HL-60 (cell line): ENCODE results near the gene ELN.

ENCODE experiments used
- DNase-seq, 2 experiments: peaks; one replicate each; pipeline ENCODE4 v3.0.0-alpha.2; 2010 to 2020; ENCODE audit warnings: low read depth in 1 of 2, low spot score in 1 of 2
- H3K27ac ChIP-seq: fragments of 250-450 bp; sonication (Bioruptor Pico); replicated peaks from 2 replicates; pipeline ENCODE4 v1.5.1; 2020; ENCODE audit warnings: mild to moderate bottlenecking, moderate library complexity
- H3K27me3 ChIP-seq: fragments of 250-450 bp; sonication (Bioruptor Pico); 2 replicates; pipeline ENCODE4 v1.5.1; 2021; ENCODE audit warnings: mild to moderate bottlenecking, moderate library complexity; ENCODE audit not compliant: insufficient read depth, poor library complexity, severe bottlenecking
- H3K4me3 ChIP-seq: replicated peaks from 2 replicates; pipeline ENCODE4 v1.5.1; 2011; ENCODE audit warnings: mild to moderate bottlenecking, control low read depth, low read length; ENCODE audit not compliant: insufficient read depth
- GABPA ChIP-seq: IDR thresholded peaks from 2 replicates; pipeline ENCODE4 v1.6.1; 2012; ENCODE audit warnings: low read depth
- POLR2AphosphoS5 ChIP-seq: IDR thresholded peaks from 2 replicates; pipeline ENCODE4 v1.6.1; 2012; ENCODE audit warnings: low read depth
- SPI1 ChIP-seq: IDR thresholded peaks from 2 replicates; pipeline ENCODE4 v1.6.1; 2012; ENCODE audit warnings: low read depth, mild to moderate bottlenecking, borderline replicate concordance
- TF ChIP-seq, protein P1 (sequence below): IDR thresholded peaks from 2 replicates; pipeline ENCODE4 v1.6.1; 2012; ENCODE audit warnings: low read depth; ENCODE audit not compliant: insufficient replicate concordance
- TF ChIP-seq, protein P2 (sequence below): IDR thresholded peaks from one replicate; pipeline ENCODE4 v1.5.1; 2011; ENCODE audit warnings: low read length, control low read depth, inconsistent platforms; ENCODE audit not compliant: insufficient read depth

Gene ELN

DNA sequence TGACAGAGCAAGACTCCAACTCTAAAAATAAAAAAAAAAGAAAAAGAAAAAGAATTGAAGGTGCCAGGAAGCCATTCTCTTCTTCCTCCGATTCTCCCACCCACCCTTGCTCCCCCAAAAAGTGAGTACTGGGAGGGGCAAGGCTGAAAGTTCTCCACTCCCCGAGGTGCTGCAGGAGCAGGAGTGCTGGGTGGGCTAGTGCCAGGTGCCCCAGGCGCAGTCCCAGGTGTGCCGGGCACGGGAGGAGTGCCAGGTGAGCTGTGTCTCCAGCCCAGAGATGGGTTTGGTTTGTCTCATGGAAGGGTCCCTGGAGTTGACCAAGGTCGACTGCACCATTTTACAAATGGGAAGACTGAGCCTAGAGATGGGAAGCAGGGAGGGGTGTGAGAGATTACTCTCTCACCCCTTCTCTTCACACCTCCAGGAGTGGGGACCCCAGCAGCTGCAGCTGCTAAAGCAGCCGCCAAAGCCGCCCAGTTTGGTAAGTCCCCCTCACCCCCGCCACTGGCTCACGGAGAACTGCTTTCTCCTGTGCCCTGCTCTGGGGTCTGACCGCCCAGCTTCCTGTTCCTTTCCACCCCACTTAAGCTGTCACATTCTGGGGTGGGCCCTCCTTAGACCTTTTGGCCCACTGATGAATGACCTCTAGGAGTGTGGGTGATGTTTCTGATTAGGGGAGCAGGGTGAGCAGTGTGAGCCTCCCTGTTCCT lies 29.4 kb downstream of the ELN start:
- TF ChIP-seq SPI1 (no peak), POLR2AphosphoS5 (no peak), GABPA (no peak)
- TF ChIP-seq, protein P1, sequence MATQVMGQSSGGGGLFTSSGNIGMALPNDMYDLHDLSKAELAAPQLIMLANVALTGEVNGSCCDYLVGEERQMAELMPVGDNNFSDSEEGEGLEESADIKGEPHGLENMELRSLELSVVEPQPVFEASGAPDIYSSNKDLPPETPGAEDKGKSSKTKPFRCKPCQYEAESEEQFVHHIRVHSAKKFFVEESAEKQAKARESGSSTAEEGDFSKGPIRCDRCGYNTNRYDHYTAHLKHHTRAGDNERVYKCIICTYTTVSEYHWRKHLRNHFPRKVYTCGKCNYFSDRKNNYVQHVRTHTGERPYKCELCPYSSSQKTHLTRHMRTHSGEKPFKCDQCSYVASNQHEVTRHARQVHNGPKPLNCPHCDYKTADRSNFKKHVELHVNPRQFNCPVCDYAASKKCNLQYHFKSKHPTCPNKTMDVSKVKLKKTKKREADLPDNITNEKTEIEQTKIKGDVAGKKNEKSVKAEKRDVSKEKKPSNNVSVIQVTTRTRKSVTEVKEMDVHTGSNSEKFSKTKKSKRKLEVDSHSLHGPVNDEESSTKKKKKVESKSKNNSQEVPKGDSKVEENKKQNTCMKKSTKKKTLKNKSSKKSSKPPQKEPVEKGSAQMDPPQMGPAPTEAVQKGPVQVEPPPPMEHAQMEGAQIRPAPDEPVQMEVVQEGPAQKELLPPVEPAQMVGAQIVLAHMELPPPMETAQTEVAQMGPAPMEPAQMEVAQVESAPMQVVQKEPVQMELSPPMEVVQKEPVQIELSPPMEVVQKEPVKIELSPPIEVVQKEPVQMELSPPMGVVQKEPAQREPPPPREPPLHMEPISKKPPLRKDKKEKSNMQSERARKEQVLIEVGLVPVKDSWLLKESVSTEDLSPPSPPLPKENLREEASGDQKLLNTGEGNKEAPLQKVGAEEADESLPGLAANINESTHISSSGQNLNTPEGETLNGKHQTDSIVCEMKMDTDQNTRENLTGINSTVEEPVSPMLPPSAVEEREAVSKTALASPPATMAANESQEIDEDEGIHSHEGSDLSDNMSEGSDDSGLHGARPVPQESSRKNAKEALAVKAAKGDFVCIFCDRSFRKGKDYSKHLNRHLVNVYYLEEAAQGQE: no peak
- TF ChIP-seq, protein P2, sequence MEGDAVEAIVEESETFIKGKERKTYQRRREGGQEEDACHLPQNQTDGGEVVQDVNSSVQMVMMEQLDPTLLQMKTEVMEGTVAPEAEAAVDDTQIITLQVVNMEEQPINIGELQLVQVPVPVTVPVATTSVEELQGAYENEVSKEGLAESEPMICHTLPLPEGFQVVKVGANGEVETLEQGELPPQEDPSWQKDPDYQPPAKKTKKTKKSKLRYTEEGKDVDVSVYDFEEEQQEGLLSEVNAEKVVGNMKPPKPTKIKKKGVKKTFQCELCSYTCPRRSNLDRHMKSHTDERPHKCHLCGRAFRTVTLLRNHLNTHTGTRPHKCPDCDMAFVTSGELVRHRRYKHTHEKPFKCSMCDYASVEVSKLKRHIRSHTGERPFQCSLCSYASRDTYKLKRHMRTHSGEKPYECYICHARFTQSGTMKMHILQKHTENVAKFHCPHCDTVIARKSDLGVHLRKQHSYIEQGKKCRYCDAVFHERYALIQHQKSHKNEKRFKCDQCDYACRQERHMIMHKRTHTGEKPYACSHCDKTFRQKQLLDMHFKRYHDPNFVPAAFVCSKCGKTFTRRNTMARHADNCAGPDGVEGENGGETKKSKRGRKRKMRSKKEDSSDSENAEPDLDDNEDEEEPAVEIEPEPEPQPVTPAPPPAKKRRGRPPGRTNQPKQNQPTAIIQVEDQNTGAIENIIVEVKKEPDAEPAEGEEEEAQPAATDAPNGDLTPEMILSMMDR: no peak
- no peak for DNase-seq
- Histone ChIP-seq H3K27ac (no peak overlapping the region), H3K4me3 (no peak overlapping the region), H3K27me3 (no peaks in the 10 kb centered on the region)

DNA sequence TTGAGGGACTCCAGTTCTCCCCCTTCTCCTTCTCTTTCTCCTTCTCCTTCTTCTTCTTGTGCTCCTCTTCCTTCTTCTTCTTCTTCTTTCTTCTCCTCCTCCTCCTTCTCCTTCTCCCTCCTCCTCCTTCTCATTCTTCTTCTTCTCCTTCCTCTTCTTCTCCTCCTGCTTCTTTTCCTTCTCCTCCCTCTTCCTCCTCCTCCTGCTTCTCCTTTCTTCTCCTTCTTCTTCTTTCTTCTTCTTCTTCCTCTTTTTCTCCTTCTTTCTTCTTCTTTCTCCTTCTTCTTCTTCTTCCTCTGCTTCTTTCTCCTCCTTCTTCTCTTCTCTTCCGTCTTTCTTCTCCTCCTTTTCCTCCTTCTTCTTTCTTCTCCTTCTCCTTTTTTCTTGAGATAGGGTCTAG lies 30.0 kb downstream of the ELN start:
- Histone ChIP-seq H3K27ac (no peak overlapping the region), H3K27me3 (no peaks in the 10 kb centered on the region), H3K4me3 (no peak overlapping the region)
- TF ChIP-seq SPI1: no peak
- no peak for TF ChIP-seq POLR2AphosphoS5
- no peak for TF ChIP-seq GABPA
- TF ChIP-seq, protein P1: no peak
- TF ChIP-seq, protein P2: no peak
- no peak for DNase-seq

DNA sequence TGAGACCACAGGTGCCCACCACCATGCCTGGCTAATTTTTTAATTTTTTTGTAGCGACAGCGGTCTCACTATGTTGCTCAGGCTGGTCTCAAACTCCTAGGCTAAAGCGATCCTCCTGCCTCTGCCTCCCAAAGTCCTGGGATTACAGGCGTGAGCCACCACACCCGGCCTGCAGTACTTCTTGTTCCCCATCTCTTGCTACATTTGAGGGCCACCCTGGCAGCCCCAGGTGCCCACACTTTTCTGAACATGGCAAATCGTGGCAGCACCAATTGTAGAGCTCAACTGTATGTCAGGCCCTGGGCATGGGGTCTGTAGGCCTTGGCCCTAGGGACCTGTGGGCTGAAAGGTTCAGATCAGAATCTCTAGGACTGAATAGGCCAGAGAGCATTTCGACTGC lies 30.5 kb downstream of the ELN start:
- H3K27ac ChIP-seq: no peak overlapping the region
- no peaks in the 10 kb centered on the region for H3K27me3 ChIP-seq
- TF ChIP-seq POLR2AphosphoS5: no peak
- TF ChIP-seq, protein P2: no peak
- TF ChIP-seq SPI1: no peak
- no peak for TF ChIP-seq GABPA
- TF ChIP-seq, protein P1: no peak
- DNase-seq: no peak
- H3K4me3 ChIP-seq: no peak overlapping the region
